NT2/D1 (cell line): ENCODE results near the gene UNC45B.

Experiments
- DNase-seq: peaks from one replicate; pipeline ENCODE4 v3.0.0-alpha.2; 2011; ENCODE audit warnings: low read depth, low spot score
- H3K27me3 ChIP-seq: 2 replicates; pipeline ENCODE4 v1.6.0; 2011; ENCODE audit warnings: mild to moderate bottlenecking; ENCODE audit not compliant: insufficient read length, insufficient read depth
- H3K36me3 ChIP-seq: 2 replicates; pipeline ENCODE4 v1.6.1; 2011; ENCODE audit warnings: mild to moderate bottlenecking, low read length, mixed read lengths; ENCODE audit not compliant: insufficient read depth, insufficient read length
- H3K4me1 ChIP-seq: 2 replicates; pipeline ENCODE4 v1.5.1; 2011; ENCODE audit not compliant: insufficient read depth, insufficient read length
- H3K4me3 ChIP-seq: 2 replicates; pipeline ENCODE4 v1.5.1; 2011; ENCODE audit warnings: low read depth; ENCODE audit not compliant: insufficient read length
- H3K9ac ChIP-seq: 2 replicates; pipeline ENCODE4 v1.6.0; 2011; ENCODE audit warnings: low read depth; ENCODE audit not compliant: insufficient read length
- H3K9me3 ChIP-seq: 2 replicates; pipeline ENCODE4 v1.5.1; 2011; ENCODE audit warnings: mild to moderate bottlenecking, low read length; ENCODE audit not compliant: insufficient read depth
- SUZ12 ChIP-seq: IDR thresholded peaks from 2 replicates; pipeline ENCODE4 v1.6.1; 2011; ENCODE audit not compliant: insufficient read length, insufficient read depth; ENCODE audit errors: extremely low read depth
- YY1 ChIP-seq: IDR thresholded peaks from 2 replicates; pipeline ENCODE4 v1.6.1; 2011; ENCODE audit not compliant: insufficient read length, insufficient read depth
- ZNF274 ChIP-seq: IDR thresholded peaks from 2 replicates; pipeline ENCODE4 v1.6.1; 2011; ENCODE audit warnings: mild to moderate bottlenecking, low read depth, low read length

UNC45B gene

GRCh38 chr17:35213412-35213940, 65.9 kb downstream of the UNC45B start:
- H3K9ac ChIP-seq, result no peak overlapping the region
- no peak overlapping the region for H3K4me3 ChIP-seq
- H3K36me3 ChIP-seq, result no peaks in the 10 kb centered on the region
- no peaks in the 10 kb centered on the region for H3K27me3 ChIP-seq
- no peaks in the 10 kb centered on the region for H3K4me1 ChIP-seq
- no peaks in the 10 kb centered on the region for H3K9me3 ChIP-seq
- DNase-seq, result no peak
- TF ChIP-seq YY1 (no peak), ZNF274 (no peak), SUZ12 (no peak)

- no peaks in the 10 kb centered on the region for H3K9me3 ChIP-seq
- no peak overlapping the region for H3K4me3 ChIP-seq
- TF ChIP-seq SUZ12 (no peak), ZNF274 (no peak)
- H3K9ac ChIP-seq, result no peak overlapping the region
- H3K36me3 ChIP-seq, result no peaks in the 10 kb centered on the region
- H3K27me3 ChIP-seq, result no peaks in the 10 kb centered on the region
- H3K4me1 ChIP-seq, result no peaks in the 10 kb centered on the region
- no peak for DNase-seq
These were observed 66.6 kb downstream of the UNC45B start for GRCh38 chr17:35214192-35214591.

- H3K9me3 ChIP-seq, result no peaks in the 10 kb centered on the region
- no peaks in the 10 kb centered on the region for H3K4me1 ChIP-seq
- no peak overlapping the region for H3K9ac ChIP-seq
- DNase-seq, result no peak
- no peaks in the 10 kb centered on the region for H3K36me3 ChIP-seq
- H3K27me3 ChIP-seq, result no peaks in the 10 kb centered on the region
- no peak for TF ChIP-seq SUZ12
- TF ChIP-seq YY1, result no peak
- TF ChIP-seq ZNF274, result no peak
- H3K4me3 ChIP-seq, result no peak overlapping the region
These were observed 67.1 kb downstream of the UNC45B start for GRCh38 chr17:35214631-35215273.

- TF ChIP-seq ZNF274, result no peak
- no peak for TF ChIP-seq YY1
- TF ChIP-seq SUZ12, result no peak
- Histone ChIP-seq H3K4me1 (no peaks in the 10 kb centered on the region), H3K27me3 (no peaks in the 10 kb centered on the region), H3K9me3 (no peaks in the 10 kb centered on the region), H3K9ac (no peak overlapping the region), H3K4me3 (no peak overlapping the region), H3K36me3 (no peaks in the 10 kb centered on the region)
- DNase-seq, result no peak
These were observed 69.5 kb downstream of the UNC45B start for GRCh38 chr17:35217107-35217506.

- DNase-seq, result no peak
- TF ChIP-seq YY1 (no peak), SUZ12 (no peak), ZNF274 (no peak)
- no peak overlapping the region for H3K4me3 ChIP-seq
- H3K4me1 ChIP-seq, result no peaks in the 10 kb centered on the region
- H3K9ac ChIP-seq, result no peak overlapping the region
- H3K27me3 ChIP-seq, result no peaks in the 10 kb centered on the region
- no peaks in the 10 kb centered on the region for H3K36me3 ChIP-seq
- peaks cover 7% of the 10 kb centered on the region; the same call in 1 of the 2 replicates for H3K9me3 ChIP-seq
These were observed 71.3 kb downstream of the UNC45B start for GRCh38 chr17:35218915-35219314.

- H3K4me3 ChIP-seq, result no peak overlapping the region
- DNase-seq, result no peak
- H3K4me1 ChIP-seq, result no peaks in the 10 kb centered on the region
- no peaks in the 10 kb centered on the region for H3K36me3 ChIP-seq
- H3K27me3 ChIP-seq, result no peaks in the 10 kb centered on the region
- no peak for TF ChIP-seq YY1
- no peak for TF ChIP-seq ZNF274
- TF ChIP-seq SUZ12, result no peak
- H3K9me3 ChIP-seq, result peaks cover 7% of the 10 kb centered on the region; the same call in 1 of the 2 replicates
- H3K9ac ChIP-seq, result no peak overlapping the region
These were observed 74.8 kb downstream of the UNC45B start for GRCh38 chr17:35222452-35222851.

GRCh38 chr17:35224436-35224835, 76.8 kb downstream of the UNC45B start:
- no peaks in the 10 kb centered on the region for H3K27me3 ChIP-seq
- no peak overlapping the region for H3K4me3 ChIP-seq
- H3K9me3 ChIP-seq, result peaks cover 7% of the 10 kb centered on the region; the same call in 1 of the 2 replicates
- no peak for DNase-seq
- no peak for TF ChIP-seq ZNF274
- no peak for TF ChIP-seq SUZ12
- TF ChIP-seq YY1, result no peak
- H3K9ac ChIP-seq, result no peak overlapping the region
- no peaks in the 10 kb centered on the region for H3K4me1 ChIP-seq
- no peaks in the 10 kb centered on the region for H3K36me3 ChIP-seq
